DMS 273 (cell line): Measurements from ENCODE around the gene CHCHD4.

ENCODE experiments used
- DNase-seq: peaks from one replicate; lab custom pipeline; 2025; ENCODE audit not compliant: unreplicated experiment; lab: John Stamatoyannopoulos, UW

Gene CHCHD4

DNA sequence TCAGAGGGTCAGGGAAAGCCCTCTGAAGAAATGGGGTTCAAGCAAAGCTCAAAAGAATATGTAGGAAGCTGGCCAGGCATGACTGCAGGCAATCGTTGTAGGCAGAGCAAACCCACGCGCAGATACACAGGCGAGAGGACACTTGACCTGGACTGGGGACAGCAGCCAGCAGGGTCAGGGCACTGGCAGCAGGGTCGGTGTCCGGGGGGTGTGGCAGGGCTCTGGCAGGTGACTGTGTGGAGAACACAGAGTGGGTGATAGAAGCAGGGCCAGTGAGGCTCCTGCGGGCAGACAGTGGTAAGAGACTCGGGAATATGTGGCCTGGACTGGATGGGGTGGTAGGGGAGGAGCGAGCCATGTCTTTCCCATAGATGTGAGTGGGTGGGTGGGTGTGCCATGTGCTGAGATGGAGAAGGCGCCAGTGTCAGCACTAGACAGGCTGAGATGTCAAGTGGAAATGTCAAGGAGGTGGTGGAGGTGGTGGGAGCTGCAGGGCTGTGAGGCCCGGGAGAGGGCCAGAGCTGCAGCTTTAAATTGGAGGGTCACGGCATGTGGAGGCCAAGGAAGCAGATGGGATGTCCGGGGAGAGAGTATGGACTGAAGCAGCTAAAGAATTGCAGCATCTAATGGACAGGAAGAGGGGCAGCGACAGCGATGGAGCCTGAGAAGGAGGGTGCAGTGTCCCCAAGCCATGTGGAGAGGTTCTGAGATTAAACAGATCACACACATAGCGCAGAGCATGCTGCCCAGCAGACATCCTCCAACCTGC, 13.6 kb upstream of the CHCHD4 start:
- DNase-seq, result no peak

DNA sequence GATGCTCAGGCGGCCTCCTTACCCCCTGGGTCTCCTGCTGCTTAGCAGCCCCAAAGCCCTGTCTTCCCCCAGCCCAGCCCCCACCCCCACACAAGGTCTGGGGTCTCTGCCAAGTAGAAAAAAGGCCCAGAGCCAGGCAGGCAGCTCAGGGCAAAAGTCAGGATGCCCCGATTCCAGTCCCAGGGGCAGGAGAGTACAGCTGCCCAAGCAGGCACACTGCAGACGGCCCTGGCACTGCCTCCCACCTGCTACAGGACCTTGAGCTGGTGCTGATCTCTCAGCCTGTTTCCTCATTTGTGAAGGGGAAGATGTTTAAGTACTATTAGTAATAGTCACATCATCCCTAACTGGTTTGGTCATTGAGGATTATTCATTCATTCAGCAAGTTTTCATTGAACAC, 12.8 kb upstream of the CHCHD4 start:
- no peak for DNase-seq

DNA sequence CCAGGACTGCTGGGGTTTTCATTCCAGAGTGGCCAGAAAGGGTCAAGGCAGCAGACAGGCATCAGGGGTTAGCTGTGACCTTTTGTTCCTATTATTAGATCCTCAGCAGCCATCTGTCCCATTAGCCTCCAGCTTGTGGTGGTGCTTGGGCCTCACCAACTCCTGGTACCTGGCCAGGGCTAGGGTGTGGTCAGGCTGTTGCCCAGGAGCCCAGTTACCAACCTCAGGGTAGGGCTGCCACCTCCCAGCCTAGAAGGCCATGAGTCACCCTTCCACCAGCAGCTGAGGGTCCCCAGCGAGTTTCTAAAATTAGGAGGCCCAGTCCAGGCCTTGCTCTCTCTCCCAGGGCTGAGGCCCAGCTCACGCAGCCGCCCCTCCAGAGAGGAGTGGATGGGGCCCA, 12.3 kb upstream of the CHCHD4 start:
- DNase-seq, result peak; percentile 47

DNA sequence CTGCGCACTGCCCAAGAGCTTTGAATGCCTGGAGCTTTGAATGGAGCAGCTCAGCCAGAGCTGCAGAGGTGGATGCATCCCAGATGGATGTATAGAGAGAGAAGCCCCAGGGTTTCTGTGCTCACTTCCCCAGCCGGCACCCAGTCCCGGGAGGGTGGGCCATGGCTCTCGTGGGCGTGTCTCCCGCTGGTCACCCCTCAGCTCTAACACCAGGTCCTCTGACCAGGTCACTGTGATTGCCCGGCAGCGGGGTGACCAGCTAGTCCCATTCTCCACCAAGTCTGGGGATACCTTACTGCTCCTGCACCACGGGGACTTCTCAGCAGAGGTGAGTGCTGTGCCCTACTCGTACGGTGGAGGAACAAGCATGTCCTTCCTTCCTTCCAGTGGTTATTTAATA, 10.9 kb upstream of the CHCHD4 start:
- DNase-seq, result no peak

DNA sequence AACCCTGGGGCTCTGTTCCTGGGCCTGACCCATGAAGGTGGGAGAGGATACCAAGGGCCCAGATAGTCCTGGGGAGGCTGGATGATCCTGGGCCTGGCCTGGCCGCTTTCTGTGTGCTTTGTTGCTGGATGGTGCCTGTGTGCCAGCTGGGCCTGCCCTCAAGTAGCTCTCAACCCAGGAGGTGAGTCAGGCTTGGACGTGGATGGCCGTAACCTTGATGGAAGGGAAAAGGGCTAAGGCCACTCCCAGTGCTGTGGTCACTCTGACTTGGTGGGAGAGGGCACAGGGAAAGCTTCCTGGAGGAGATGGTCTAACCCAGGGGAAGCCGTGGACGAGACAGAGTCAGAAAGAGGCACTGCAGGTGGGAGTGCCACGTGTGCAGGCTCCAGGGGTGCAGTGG, 9.6 kb upstream of the CHCHD4 start:
- DNase-seq, result no peak

DNA sequence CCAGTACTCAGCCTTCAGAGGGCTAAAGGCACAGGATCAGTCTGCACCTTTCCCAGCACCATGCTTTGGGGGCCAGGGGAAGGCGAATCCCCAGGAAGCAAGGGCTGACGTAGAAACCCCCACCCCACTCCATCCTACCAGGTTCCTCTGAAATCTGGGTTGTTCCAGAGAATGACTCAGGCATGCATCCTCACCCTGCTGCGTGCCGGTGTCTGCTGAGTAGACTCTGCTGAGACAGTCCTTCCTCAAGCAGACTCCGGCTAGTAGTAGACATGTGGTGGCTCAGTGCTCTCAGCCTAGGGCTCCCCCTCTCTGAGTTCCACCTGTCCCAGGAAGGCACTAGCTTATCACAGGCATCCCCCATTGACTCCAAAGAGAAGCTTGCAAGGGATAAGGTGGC, 9.2 kb upstream of the CHCHD4 start:
- DNase-seq, result no peak

DNA sequence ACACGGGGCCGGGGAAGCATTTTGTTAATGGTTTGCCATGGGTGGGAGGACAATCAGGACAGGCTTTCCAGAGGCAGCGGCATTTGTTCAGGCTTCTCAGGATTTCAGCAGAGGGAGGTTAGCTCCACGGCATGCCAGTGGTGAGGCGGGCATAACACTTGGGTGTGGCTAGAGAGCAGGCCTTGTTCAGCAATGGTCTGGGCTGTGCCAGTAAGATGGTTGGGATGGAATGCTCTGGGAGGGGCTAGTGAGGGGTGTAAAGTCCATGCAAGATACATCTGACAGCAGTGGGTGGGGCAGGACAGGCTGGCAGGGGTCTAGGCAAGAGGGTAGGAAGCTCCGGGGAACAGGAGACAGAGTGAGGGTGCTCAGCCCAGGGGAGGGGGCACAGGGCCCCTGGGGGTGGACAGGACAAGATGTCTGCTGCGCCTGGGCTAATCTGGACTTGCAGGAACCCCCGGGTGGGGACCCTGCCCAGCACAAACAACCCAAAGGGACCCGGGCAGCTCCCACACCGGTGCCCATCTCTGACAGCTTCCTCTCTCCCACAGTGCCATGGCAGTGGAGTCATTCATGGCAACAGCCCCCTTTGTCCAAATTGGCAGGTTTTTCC, 8.6 kb upstream of the CHCHD4 start:
- DNase-seq, result no peak

DNA sequence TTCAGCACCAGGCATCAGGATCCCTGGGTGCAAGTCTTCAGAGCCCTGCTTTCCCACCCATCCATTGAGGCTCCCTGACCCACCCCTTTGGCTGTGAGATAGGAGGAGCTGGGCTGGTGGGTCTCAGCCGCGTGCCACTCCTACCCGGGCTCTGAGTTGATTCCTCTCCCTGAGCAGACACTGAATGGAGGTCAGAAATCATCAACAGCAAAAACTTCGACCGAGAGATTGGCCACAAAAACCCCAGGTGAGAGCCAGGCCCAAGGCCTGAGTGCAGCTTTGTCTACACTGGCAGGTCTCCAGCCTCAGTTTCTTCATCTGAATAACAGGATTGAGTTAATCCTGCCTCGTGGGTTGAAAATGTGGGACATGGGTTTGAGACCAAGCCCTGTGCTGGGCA, 8.0 kb upstream of the CHCHD4 start:
- no peak for DNase-seq

DNA sequence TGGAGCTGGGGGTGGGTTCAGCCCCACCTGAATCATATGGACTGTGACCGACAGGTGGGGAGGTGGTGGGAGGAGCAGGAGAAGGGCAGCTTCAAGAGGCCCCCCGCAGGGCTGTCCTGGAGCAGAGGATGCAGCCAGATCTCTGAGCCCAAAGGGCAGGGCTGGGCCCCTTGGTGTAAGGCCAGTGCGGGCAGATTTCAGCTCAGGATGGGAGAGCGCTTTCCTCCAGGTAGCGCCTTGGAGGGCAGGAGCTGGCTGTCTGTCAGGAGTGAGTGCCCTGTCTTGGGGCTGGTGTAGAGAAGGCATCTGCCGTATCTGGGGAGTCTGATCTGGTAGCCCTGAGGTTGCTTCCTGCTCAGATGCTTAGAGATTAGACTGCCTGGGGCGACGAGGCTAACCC, 7.5 kb upstream of the CHCHD4 start:
- DNase-seq, result no peak

DNA sequence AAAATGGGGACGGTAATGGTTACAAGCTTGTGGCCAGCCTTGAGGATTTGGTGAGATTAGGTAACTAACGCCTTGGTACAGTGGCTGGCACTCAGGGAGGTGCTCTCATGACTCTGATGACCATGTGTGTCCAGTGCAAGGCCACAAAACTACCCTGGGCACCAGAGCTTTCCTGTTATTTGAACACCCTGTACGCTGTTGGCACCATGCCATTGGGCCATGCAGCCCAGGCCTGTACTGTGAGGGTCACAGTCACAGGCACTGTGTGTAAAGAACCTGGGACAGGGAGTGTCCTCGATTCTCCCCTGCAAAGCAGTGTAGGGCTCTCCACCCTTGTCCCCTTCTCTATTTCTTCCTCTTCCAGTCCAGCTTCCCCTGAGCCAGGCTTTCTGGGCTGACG, 6.5 kb upstream of the CHCHD4 start:
- no peak for DNase-seq

DNA sequence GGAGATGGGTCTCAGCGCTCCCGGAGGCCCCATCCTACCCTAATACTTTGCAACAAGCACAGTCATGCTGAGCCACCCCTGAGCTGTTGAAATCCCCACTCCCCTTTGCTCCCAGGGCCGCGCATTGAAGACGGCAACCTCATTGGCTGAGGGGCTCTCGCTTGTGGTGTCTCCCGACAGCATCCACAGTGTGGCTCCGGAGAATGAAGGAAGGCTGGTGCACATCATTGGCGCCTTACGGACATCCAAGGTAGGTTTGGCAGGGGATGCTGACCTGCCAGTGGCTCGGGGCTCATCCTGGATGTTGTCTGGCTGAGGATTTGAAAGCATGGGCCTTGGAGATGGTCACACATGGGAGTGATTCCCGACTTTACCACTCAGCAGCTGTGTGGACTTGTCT, 6.0 kb upstream of the CHCHD4 start:
- no peak for DNase-seq

DNA sequence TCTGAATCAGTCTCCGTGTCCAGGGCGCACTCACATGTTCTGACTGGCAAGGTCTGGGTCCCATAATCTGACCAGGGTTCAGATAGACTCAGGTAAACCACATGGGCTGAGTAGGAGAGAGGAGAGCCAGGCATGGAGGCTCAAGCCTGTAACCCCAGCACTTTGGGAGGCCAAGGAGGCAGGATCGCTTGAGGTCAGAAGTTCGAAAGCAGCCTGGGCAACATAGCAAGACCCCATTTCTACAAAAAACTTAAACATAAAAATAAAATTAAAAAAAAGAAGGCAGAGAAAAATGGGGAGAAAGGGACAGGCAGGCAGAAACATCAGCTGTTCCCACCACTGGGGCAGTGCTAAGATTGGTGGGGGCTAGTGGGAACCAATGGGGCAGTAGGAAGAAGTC, 5.6 kb upstream of the CHCHD4 start:
- DNase-seq, result no peak

DNA sequence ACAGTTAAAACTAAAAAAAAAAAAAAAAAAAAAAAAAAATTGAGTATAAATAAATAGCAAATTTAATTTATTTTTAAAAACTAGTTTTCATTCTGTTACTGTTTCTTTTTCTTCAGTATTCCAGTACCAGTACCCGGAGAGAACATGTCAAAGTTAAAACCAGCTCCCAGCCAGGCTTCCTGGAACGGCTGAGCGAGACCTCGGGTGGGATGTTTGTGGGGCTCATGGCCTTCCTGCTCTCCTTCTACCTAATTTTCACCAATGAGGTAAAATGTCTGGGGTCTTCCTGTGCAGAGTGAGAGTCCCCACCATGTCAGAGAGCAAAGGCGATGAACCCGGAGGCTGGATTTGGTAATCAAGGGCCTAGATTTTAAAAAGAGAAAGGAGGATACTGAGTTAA, 4.6 kb upstream of the CHCHD4 start:
- DNase-seq, result no peak

DNA sequence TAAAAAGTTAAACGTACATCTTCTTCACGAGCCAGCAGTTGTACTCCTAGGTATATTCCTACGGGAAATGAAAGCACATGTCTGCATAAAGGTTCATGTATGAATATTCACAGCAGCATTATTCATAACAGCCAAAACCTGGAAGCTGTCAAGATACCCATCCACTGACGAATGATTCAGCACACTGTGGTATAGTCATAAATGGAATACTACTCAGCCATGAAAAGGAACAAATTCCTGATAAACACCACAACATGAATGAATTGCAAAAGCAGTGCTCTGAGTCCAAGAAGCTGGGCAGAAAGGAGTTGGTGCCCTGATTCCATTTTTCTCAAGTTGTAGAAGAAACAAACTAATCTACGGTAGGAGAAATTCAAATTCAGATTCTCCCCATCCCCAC, 4.1 kb upstream of the CHCHD4 start:
- no peak for DNase-seq

DNA sequence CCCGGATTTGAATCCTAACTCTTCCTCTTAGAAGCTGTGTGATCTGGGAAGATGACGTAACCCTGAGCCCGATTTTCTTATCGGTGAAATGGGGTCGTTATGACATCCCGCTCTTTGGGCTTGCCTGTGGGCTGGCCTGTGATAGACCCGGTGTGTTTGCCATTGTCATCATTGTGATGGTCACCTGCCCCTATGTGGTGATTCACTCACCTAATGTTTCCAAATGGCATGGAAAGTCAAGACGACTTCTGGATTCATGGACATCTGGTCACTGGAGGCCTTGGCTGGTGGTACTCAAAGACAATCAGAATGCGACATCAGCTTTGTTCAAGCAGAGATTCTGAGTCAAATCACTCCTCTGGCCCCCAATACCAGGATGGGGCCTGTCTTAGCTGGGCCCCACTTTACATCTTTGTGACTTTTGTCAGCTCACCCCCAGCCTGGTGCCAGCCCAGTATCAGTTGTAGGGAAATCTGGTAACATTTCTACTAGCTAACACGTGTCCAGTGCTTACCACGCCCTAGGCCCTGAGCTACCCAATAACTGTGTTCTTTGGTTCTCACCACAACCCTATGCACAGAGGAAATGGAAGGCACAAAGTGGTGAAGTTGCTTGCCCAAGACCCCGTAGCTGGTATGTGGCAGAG, 3.0 kb upstream of the CHCHD4 start:
- no peak for DNase-seq

DNA sequence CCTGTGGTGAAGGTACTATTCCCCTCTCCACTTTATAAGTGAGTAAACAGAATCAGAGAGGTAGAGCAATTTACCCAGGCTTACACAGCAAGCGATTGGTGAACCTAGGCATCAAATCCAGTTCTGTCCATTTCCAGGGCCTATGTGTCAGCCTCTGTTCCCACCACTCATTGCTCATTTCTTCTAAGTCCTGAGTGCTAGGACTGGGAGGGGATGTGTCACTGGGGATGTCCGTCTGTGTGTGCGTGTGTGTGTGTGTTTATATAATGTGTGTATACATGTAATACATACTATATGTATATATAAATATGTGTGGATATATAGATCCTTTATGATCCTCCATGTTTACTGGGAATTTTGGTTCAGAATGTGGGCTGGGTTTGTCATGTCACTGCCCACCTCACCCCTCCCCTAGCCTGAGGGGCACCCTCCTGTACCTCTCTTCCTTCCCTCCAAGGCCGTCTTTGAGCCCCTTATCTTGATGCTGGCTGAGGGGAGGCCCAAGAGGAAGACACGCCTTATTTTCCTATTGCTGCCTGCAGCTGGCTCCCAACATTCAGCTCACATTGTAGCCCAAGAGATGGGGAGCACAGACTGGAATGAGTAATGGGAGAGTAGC, 2.3 kb upstream of the CHCHD4 start:
- DNase-seq, result no peak

DNA sequence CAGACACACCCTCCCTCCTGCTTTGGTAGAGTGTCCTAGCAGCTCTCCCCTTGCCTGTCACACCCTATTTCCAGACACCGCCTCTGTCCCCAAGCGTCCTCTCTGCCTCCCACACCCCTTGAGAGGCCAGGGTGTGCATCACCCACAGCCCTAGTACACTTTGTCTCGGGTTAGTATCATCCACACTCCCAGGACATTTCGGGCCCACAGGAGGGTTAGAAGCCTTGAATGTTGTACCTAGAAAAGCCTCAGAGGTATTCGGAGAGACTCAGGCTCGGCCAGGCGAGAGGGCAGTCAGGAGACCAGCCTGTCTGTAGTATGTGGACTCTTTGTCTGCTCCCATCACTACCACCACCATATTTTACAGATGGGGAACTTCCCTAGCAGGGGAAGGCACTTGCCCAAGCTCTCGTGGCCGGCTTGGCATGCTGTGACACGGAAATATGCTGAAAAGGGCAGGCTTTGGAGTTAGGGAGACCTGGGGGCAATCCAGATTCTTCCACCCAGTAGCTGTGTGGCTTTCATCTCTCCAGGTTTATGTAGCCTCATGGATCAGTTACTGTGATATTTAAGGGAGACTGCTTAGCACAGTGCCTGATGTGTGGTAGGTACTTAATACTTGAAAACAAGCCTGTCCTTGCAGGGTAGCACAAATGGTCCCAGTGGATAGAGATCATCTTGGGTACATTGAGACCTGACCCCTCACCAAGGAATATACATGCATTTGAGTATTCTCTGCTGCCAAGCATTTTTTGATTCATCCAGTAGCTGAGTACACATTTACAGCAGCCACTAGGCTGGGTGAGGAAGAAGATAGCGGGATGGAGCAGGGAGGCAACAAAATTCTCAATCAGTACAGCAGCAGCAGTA, 1.6 kb upstream of the CHCHD4 start:
- DNase-seq, result no peak

DNA sequence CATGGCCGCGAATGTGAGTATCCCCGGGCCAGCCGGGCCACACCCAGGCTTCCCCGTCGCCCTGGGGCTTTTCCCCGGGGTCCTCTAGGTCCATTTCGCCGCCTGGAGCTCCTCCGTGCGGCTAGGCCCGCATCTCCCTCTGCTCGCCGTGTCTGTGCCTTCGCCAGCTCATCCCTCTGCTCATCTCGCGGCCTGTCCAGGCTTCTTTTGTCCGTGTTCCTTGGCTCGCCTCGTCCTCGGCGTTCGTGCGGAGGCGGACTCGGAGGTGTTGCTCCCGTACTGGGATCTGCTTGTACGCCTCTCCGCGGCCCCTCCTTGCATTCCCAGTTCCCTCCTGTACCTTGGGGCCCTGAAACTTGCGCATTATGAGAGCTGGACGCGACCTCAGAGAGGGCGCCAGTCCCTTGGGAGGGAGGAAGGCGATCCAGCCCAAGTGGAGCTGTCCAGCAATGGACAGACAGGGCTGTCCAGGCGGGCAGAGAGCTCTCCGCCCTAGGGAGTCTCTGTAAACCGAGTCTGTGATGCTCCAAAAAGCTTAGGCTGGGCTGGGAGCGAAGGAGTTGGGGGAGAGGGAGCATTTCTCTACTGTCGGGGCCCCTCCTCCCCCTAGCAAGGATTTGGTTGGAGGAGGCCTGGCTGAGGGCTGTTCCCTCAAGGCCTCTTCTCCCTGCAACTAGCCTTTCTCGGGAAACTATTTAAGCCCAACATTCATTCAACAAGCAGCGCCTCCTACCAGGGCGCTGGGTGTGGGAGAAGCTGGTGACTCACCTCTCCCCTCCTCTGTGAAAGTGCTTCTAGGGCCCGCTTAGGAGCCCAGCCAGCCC, 735 bp upstream of the CHCHD4 start:
- DNase-seq, result peak; percentile 74

DNA sequence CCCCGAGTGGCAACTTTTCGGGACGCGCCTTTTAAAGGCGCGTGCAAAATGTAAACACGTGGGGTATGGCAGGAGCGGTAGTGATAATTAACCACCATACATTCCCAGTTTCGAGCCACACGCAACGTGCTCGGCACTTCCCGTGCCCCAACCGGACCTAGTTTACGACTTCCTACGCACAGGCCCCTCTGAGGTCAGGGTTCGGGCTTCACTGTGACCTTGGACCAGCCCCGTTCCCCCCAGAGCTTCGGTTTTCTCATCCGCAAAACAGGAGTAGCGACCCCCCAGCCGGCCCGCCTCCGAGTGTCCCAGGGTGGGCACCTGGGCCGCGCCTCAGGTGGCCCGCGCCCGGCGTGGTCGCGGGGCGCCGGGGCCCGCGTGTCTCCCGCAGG, 451 bp downstream of the CHCHD4 start:
- peak; percentile 66 for DNase-seq
